ENCODE measurements around the gene RFX2. TPM values are rescaled to one million over a fixed set of nuclear protein-coding genes. Genes with fewer than 3 reads are reported as not detected.

Gene RFX2
- 5.9 to 10.3 TPM (median 7.2 TPM) in 5 replicates for total RNA-seq (2022; extraction: Qiagen RNA extraction)

DNA sequence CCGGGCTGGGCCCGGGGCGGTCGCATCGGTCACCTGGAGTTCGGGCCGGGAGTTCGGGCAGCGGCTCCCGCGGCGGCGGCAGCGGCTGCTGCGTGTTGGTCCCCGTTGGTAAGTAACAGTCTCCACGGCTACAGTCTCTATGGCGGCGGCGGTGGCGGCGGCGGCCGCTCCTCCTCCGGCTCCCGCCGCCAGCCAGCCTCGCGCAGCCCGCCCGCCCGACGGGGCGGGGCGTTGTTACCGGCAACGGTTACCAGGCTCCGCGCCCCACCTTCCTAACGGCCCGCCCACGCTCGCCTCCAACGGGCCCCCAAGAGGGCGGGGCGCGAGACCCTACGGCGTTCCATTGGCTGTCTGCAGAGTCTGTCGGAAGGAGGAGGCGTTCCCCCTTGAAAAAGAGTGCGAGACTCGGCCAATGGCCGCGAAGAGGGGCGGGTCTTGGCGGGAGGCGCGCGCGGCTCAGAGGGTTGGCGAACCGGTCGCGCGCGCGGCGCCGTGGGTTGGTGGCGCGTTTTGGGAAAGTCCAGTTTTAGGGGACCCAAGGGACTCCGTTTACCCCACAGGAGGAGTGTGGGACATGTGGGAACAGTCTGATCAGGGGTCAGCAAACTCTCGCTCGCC is at the start of gene RFX2:
Gene RFX2 (minus strand): TSS at position 141 of the 618 bp plus-strand sequence. CDS start 63,004 bp downstream, outside the sequence.

DNA sequence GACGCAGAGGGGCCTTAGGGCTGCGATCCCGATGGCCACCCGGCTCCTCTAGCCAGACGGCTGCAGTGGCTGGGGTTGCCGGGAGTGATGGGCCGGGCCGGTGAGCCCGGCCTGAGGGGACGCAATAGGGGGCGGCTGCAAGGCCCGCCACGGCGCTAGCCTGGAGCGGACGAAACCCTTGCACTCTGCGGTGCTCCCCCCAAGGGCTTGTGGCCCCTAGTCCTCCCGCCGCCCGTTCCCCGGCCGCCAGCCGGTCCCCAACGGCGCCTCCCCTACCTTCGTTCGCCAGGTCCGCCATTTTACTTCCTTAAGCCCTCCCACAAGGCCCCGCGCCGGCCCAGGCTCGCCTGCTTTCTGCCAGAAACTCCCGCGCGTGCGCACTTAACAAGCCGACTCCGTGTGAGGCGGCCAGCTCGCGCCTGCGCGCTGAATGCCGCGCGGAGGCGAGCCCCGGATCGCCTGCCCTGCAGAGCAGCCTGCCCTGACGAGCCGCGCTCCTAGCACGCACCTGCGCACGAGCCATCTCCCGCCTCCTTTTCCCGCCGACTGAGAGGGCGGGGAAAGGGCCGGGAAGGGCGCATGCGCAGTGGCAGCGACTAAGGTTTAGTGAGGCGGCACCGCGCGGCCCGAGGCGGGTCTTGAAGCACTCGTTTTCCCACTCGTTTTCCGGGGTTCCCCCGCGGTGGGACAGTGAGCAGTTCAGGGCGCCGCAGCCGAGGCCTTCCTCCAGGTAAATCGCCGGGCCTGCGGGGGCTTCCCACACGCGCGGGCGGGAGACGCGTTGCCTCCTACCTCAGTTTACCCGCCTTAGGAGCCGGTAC is 132.3 kb downstream of the RFX2 start, which contains the start of gene RANBP3:
Gene RANBP3 (minus strand): TSS at position 356 of the 821 bp plus-strand sequence. CDS start 58 bp downstream, at position 298.

Other genes with a start within 250 kb of the RFX2 start
- gene FUT5, start 240.0 kb downstream of the RFX2 start, total RNA-seq (2022; extraction: Qiagen RNA extraction), result not detected in 5 replicates
- gene NDUFA11, start 206.7 kb downstream of the RFX2 start, total RNA-seq (2022; extraction: Qiagen RNA extraction), result 206 to 313 TPM (median 291 TPM) in 5 replicates
- gene VMAC, start 205.6 kb downstream of the RFX2 start, total RNA-seq (2022; extraction: Qiagen RNA extraction), result 0.26 to 0.59 TPM (median 0.49 TPM) in 5 replicates
- gene CAPS, start 196.2 kb downstream of the RFX2 start, total RNA-seq (2022; extraction: Qiagen RNA extraction), result 1.0 to 1.8 TPM (median 1.5 TPM) in 5 replicates
- 38.2 to 45.0 TPM (median 41.3 TPM) in 5 replicates for gene RANBP3, start 132.4 kb downstream of the RFX2 start, total RNA-seq (2022; extraction: Qiagen RNA extraction)
- gene ACSBG2, start 25.2 kb upstream of the RFX2 start, total RNA-seq (2022; extraction: Qiagen RNA extraction), result not detected in 5 replicates
- gene MLLT1, start 169.5 kb upstream of the RFX2 start, total RNA-seq (2022; extraction: Qiagen RNA extraction), result 16.0 to 23.5 TPM (median 22.9 TPM) in 5 replicates
- not detected in 5 replicates for gene ACER1, start 223.1 kb upstream of the RFX2 start, total RNA-seq (2022; extraction: Qiagen RNA extraction)

Measured in A549 treated with AZD2906 at 1 μM for 4 hours (cell line).